ENCODE measurements around the gene SLC44A1.

SLC44A1 gene

DNA sequence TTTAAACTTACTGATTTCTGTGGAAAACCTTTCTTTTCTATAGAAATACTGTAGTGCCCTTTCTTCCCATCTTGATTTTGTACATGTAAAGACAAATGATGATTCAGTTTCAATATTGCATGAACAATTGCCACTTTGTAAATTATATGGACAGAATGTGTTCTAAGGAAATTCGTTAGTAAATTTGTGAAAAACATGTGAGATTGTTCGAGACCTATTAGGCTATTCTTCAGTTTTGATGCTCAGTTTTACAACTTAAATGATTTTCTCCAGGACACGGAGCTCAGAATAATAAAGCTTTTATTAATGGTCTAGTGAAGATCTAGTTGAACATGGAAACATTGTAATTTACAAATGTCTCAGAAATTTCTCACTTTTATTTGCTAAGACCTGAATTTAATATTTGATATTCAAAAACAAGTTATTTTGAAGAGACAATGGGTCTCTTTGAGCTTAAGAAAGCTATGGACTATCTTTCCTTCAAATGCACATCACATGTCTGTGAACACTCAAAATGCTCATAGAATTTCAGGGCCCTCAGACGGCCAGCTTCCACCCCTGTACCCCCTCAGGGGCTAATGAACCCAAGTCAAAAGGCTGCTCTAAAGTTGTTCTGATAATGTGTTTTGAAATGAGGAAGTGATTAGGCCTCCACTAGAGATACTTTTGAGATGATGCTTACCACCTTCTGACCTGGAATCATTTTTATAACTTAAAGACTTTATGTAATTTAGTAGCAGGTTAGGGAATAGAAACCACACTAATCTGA lies 149.3 kb downstream of the SLC44A1 start:
- no peak for DNase-seq (ENCODE audit: low read depth)

DNA sequence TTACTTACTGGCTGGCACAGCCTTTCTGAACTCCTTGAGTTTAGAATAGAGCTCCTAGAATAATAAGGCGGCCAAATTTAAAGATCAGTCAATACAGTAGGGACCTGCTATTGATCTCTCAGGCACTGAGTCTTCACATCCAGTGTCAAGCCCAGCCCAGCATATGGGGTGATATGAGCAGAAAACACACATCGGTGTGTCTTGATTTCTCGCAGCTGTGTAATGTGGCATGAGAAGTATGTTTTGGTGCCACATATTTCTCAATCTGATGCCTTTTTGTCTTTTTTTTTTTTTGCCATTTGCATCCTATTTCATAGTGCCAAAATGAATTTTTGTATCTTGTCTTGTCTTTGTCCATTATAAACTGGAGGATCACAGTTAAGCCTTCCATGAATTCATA lies 152.0 kb downstream of the SLC44A1 start:
- no peak for DNase-seq (ENCODE audit: low read depth)

DNA sequence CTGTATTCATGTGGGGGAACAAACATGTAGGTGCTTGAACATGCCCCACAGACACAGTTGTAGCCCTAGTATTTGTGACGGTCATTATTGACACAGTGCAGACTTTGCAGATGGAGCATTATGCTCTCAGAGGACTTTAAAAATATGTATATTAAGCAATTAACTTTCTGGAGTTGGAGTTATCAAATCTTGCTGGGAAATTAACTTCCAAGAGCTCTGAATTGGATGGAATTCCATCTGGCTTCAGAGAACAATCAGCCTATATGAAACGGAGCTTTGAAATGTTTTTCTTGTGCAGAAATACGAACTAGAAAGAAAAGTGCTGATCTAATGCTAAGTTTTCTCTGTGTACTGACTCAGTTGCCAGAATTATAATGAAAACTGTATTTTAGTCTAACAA lies 152.4 kb downstream of the SLC44A1 start:
- no peak for DNase-seq (ENCODE audit: low read depth)

DNA sequence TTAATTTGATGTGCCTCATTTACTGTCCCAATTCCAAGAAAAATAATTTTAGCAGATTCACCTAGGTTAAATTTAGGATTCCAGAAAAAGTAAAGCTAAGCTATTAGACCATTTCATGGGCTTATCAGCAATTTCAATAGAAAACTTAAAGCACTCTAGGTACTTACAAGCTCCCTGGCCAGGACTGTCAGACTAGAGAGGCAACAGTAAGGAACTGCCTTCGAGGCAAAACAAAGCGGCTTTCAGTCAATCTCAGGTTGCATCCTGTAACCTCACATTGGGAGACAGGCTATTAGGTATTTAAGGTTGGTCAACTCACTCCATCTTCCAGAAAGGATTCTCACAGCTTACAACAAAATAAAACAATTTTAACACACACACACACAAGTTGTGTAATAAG lies 154.7 kb downstream of the SLC44A1 start:
- no peak for DNase-seq (ENCODE audit: low read depth)

DNA sequence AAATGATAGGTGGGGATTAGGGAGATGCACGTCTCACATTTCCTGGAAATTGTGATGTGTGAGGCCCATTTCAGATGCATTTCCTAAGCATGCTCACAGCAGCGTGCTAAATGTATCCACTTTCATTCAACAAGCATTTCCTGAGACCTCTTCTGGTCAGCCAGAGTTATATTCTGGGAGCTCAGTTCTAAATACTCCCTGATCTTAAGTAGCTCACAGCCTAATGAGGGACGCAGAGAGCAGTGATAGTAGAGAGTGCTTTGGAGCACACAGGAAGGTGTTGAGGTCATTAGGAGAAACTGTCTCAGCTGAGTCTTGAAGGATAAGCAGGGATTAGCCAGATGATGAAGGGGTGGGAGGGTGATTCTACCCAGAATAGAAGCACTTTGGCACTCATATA lies 157.2 kb downstream of the SLC44A1 start:
- DNase-seq (ENCODE audit: low read depth): no peak

DNA sequence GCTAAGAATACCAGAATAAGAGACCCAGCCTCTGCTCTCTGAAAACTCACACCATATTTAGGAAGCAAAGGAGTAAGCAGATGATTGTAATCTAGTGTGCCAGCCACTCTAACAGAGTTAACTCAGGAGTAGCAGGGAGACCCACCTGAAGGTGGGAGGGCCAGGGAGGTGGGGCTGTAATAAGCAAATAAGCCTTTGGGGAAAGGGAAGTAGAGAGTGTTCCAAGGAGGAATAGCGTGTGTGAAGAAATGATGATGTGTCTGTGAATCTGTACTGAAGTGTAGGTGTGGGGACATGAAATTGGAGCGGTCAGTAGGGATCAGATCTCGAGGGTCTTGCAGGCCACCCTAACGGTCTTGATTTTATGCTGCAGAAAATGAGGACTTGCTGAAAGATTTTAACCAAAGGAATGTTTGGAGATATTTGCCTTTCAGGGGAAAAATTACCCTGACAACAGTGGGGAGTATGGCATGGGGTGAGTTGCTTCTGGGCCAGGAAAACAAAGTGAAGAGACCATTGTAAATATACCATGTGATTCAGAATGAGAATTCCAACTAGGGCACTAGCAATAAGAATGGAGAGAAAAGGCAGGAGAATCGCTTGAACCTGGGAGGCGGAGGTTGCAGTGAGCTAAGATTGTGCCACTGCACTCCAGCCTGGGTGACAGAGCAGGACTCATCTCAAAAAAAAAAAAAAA lies 159.2 kb downstream of the SLC44A1 start:
- no peak for DNase-seq (ENCODE audit: low read depth)

DNA sequence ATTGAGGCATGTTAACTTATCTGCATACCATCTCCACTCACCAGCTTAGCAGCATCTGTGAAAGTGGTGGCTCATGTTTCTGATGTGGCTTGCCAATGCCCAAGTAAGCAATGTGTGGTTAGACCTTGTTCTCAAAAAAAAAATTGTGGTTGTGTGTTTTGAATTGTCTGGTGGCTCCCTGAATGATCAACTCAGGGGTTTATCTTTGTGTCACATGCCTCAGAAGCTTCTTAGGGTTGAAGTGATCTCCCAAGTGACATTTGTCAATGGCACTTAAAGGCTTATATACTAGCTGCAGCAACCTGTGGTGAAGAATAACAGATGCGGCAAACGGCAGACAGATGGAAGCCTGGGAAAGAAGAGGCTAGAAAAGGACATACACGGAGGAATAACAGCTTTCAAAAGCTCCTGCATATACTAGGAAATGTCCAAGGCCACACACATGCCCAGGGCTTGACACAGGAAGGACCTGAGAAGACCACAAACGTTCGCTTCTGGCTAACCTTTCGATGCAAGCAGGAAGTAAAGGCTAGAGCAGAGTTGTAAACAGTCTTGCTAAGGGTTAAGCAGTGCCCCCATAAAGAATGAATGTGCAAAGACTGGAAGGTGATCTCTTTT lies 161.2 kb downstream of the SLC44A1 start:
- peak; percentile 40 for DNase-seq (ENCODE audit: low read depth)

DNA sequence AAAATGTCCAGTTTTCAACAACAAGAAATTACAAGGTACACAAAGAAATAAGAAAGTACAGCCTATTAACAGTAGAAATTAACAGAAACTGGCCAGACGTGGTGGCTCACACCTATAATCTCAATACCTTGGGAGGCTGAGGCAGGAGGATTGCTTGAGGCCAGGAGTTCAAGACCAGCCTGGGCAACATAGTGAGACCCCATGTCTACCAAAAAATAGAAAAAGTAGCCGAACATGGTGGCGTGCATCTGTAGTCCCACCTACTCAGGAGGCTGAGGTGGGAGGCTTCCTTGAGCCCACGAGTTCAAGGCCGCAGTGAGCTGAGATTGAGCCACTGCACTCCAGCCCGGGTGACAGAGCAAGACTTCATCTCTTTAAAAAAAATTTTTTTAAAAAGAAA lies 161.9 kb downstream of the SLC44A1 start:
- no peak for DNase-seq (ENCODE audit: low read depth)

DNA sequence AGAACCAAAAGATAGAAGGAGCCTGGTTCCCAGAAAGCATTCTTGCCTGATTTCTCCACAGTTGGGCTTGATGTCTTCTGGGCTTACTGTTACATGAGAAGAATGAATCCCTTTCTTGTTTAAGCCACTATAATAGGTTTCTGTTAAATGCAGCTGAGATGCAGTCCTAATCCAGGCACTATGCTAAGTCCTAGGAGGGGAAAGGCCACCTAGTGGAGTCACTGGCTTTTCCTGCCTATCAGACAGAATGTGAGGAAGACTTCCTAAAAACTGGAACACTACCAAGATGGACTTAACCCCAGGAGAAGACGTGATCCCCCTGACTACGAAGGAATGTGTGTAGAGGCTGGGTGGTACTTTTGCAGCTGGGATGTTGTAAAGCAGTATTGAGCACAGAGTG lies 169.1 kb downstream of the SLC44A1 start:
- DNase-seq (ENCODE audit: low read depth): no peak

DNA sequence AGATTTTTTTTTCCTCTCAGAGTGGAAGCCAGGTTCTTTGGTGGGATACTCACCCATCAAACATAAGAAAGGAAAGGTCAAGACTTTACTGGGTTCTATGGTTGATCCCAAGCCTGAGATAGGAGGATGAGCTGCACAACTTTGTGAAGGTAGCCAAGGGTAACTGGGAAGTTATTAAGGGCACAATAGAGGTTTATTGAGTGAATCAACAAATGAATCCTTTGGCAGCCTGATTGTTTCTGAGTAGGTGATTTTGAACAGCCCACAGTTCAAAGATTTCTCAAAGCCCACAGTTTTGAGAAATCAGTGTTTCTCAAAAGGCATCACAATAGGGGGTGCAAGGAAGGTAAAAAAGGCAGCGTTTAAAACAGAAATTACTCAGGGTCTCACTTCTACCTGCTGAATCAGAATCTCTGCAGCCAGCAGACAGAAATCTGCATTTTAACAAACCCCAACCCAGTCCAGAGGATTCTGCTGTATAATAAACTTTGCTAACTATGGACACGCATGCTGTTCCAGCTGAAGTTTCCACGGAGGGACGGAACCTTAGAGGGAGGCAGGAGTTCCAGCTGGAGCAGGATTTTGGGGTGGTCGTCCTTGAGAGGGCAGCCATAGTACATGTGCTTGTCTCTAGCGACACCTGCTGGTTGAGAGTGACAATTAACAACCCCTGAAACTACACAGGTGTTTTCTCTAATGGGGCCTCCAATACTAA lies 170.7 kb downstream of the SLC44A1 start:
- peak; percentile 44 for DNase-seq (ENCODE audit: low read depth)

DNA sequence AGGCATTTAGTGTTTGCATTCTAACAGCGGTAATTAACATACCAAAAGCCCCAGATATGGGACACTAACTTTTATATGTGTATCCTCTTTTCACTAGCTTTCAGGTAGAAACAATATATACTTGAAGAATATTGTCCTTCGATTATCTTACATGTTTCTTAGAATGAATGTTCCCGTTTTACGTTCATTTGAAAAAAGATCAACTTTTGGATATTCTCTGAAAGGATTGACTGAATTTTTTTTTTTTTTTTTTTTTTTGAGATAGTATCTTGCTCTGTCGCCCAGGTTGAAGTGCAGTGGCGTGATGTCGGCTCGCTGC lies 171.2 kb downstream of the SLC44A1 start:
- no peak for DNase-seq (ENCODE audit: low read depth)

DNA sequence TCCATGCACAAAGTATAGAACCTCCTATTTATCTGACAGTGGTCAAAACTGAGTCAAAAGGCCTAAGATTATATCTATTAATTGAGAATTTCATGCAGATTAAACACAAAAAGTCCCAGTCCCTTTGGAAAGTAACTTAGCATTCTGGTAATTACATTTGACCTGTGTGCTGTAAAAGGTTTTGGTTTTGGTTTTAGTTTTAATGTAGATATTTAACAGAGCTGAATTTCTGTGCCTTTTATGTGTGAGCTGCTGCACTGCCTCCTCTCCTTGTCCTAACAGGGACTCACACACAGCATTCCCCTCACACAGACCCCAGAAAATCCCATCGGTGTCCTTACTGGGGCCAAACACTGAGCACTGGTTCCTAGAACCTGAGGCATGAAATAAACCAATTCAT lies 172.4 kb downstream of the SLC44A1 start:
- DNase-seq (ENCODE audit: low read depth): no peak

DNA sequence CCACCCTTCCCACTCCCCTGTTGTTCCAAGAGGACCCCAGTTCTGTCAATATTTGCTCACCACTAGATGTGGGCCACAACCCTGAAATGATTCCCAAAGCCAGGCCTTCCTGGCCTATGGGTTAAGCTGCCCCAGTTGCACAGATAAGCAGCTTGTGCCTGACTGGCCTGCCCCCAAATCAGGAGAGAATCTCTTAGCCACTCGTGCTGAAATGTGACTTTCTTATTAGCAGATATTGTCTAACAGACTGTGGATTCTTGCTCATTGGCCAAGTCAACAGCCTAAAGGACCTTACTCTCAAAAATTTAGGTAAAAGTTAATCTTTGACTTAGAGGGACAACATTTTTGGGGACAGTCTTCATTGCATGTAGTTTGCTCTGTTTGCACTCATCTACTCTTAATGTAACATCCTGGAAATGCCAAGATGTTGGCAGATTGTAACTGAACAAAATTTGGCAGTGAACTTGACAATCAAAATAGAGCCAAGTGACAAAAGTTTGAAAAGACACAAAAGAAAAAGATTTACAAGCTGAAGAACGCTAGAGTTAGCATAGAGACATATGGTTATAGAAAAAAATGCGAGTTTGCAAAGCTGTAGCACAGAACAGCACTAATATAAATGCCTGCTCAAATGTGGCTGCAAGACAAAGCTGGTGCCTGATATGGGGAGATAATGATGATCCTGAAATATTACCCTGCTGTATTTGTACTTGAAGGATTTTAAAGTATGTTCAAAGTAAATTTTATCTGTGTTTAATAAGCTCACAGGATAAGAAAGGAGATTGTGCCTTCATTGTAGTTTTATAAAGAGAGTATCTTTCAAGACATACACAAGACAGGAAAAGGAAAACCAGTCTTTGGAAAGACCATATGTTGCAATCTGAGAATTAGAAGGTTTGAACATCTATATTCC lies 174.4 kb downstream of the SLC44A1 start:
- no peak for DNase-seq (ENCODE audit: low read depth)

DNA sequence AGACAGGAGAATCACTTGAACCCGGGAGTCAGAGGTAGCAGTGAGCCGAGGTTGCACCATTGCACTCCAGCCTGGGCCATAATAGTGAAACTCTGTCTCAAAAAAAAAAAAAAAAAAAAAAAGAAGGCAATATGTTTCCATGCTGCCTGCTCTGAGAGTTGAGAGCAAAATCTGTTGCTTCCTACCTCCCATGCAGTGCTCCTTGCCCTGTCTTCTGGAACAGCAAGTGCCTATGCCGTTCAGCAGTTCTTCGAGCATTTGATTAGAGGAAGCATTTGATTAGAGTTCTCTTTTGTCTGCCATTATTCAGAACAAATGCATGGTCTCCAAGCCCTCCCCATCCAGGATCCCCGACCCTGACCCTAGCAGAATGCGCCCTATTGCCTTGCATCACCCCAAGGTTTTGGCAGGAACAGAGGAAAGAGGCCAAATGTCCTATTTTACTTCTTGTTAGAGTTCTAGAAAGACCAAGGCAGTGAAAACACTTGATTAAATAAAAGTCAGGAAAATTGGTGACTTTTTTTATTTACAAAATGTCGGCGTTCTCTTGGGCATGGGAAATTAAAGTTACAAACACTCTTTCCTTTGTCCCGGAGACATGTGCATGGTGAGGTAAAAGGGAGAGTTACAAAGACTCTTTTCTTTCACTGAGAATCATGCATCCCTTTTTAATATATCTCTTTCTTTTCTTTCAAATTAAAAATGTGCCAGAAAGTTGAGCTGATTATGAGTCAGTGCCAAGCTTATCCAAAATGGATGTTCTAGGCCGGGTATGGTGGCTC lies 175.6 kb downstream of the SLC44A1 start:
- no peak for DNase-seq (ENCODE audit: low read depth)

DNA sequence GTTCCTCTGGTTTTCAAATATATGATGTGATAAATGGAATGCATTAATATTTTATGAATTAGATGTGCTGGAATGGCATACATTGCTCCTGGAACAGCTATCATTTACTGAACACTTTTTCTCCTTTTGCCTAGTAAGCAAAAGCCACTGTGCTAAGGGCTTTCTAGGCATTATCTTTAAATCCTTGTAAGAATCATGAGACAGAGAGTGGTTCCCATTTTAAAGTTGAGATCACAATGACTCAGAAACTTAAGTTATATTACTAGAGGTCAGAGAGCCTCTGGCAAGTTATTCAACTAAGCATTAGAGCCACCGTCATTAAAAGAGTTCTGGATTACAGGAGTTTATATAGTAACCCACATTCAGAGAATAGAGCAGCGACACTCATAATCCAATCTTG lies 176.7 kb downstream of the SLC44A1 start:
- DNase-seq (ENCODE audit: low read depth): no peak

DNA sequence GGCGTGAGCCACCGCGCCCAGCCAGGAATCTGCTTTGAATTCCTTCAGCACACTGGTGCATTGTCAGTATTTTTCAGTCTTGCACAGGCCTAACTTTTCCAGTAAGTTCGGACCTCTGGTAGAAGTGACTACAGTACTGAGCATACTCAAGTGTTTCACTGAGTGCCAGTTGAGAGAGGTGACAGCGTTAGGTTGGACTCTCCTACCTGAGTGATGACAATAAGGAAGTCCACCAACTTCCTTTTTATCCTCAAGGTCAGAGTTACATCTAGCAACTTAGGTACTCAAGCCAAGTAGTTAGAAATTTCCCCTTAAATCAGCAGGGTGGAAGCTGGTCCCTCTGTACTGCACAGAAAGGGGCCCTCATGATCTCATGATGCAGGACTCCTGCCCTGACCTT lies 177.4 kb downstream of the SLC44A1 start:
- no peak for DNase-seq (ENCODE audit: low read depth)

DNA sequence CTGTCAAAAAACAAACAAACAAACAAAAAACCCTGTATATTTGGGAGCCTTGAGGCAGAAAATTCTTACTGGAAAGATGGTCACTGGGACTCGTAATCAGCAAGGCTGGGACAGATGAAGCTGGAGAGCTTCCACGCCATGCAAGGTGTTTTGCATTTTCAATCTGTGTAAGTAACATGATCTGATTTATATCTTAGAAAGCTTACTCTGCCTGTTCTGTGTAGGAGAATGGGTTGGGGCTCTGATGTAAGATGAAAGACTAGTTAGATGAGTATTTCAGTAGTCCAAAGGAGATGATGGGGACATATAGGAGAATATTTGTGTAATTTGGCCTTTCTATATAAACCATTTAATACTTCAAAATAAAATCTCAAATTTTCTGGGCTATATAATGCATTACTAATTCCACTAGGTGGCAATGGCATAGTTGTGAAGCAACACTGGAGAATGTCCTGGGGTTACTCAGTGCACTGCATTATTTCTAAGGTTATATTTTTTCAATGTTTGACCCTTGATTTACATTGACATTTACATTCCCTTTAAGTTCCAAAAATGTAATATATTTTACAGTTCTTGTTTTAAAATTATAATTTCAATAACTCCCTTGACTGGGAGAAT lies 181.5 kb downstream of the SLC44A1 start:
- DNase-seq (ENCODE audit: low read depth): no peak

DNA sequence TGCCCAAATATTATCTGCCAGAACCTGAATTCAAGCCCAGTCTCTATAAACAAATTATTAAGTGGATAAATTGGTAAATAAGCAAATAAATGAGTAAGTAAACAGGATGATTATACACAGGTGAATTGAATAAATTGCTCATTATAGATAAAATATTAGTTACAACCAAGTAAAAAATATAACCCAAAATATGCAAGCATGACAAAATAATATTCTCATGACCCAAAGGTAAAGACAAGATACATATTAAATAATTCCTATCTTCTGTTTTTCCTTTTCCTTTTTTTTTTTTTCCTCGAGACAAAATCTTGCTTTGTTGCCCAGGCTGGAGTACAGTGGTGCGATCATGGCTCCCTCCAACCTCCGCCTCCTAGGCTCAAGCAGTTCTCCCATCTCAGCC lies 182.2 kb downstream of the SLC44A1 start:
- no peak for DNase-seq (ENCODE audit: low read depth)

DNA sequence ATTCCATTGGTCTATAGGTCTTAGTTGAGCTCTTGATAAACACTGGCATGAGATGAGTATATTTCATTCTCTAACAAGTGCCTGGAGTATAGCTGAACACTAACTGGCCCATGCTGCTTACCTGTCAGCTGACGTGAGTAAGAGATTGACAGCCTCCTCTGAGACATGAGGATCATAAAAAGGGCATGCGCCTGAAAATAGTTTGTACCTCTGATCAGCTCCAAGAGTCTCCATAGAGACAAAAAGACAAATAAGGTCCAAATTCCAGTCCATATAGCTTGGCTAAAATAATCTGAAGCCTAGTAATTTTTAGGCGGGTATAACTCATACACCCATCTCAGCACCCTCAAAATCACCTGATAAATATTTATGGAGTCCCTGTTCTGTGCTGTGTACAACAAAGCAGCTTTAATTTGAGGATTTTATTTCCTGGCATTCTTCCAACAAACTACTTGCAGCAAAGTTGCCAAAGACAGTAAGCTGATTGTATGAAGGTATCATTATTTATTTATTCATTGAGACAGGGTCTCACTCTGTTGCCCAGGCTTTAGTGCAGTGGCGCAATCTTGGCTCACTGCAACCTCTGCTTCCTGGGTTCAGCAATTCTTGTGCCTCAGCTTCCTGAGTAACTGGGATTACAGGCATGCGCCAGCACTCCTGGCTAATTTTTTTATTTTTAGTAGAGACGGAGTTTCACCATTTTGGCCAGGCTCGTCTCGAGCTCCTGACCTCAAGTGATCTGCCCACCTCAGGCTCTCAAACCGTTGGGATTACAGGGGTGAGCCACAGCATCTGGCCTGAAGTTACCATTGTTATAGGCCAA lies 187.2 kb downstream of the SLC44A1 start:
- DNase-seq (ENCODE audit: low read depth): no peak
